H1 (cell line): ENCODE results near the gene PIAS1. TPM values are rescaled to one million over a fixed set of nuclear protein-coding genes. Genes with fewer than 3 reads are reported as not detected.

Experiments
- CTCF ChIA-PET: fragments of 300-600 bp; sonication (Branson Sonifier 250); formaldehyde crosslinking; loops from one replicate; lab custom pipeline; 2021; ENCODE audit not compliant: partially characterized antibody; lab: Charles Lee
- POLR2A ChIA-PET: fragments of 300-600 bp; sonication (Branson Sonifier 250); formaldehyde crosslinking; loops from one replicate; lab custom pipeline; 2021; ENCODE audit warnings: inconsistent platforms; ENCODE audit not compliant: partially characterized antibody; lab: Charles Lee
- DNase-seq, 2 experiments: peaks; one replicate each; pipeline versions ENCODE4 v3.0.0 to v3.0.0-alpha.2; 2010 to 2022; ENCODE audit warnings: low spot score in 2 of 2, low read depth in 1 of 2, mixed read lengths in 1 of 2
- FAIRE-seq: peaks from 2 replicates; lab custom pipeline; 2011; peaks lifted over from hg19 to GRCh38; lab: Jason Lieb, UNC
- H2AFZ ChIP-seq: 2 replicates; pipeline ENCODE4 v1.8.1; 2012; ENCODE audit warnings: low read length, inconsistent platforms
- H2AK5ac ChIP-seq: 2 replicates; pipeline ENCODE4 v1.6.1; 2013; ENCODE audit warnings: low read depth, low read length
- H2BK120ac ChIP-seq: replicated peaks from 2 replicates; pipeline ENCODE3; 2013; ENCODE audit warnings: low read depth, low read length, inconsistent platforms
- H2BK12ac ChIP-seq: 2 replicates; pipeline ENCODE4 v1.6.1; 2013; ENCODE audit warnings: low read depth, low read length
- H2BK15ac ChIP-seq: 2 replicates; pipeline ENCODE4 v1.6.1; 2013; ENCODE audit warnings: low read length
- H2BK20ac ChIP-seq: 2 replicates; pipeline ENCODE4 v1.6.1; 2013; ENCODE audit warnings: low read length
- H2BK5ac ChIP-seq: 2 replicates; pipeline ENCODE4 v1.6.1; 2013; ENCODE audit warnings: low read depth, low read length
- H3K14ac ChIP-seq: 2 replicates; pipeline ENCODE4 v1.6.1; 2013; ENCODE audit warnings: inconsistent platforms; ENCODE audit not compliant: insufficient read length
- H3K18ac ChIP-seq: 2 replicates; pipeline ENCODE4 v1.6.1; 2013; ENCODE audit warnings: low read length; ENCODE audit errors: extremely low read depth
- H3K23ac ChIP-seq: 2 replicates; pipeline ENCODE4 v1.6.1; 2013; ENCODE audit warnings: inconsistent platforms; ENCODE audit not compliant: insufficient read length
- H3K23me2 ChIP-seq: 2 replicates; pipeline ENCODE4 v1.6.1; 2013; ENCODE audit warnings: low read depth, low read length
- H3K27ac ChIP-seq: 2 replicates; pipeline ENCODE4 v1.6.1; 2011; ENCODE audit warnings: low read depth, low read length, inconsistent platforms
- H3K27me3 ChIP-seq, 4 experiments: replicated peaks in 1 of 4; 1 replicate in 1 of 4; 2 replicates in 3 of 4; pipeline versions ENCODE4 v1.6.1 to v1.8.1; 2011 to 2013; ENCODE audit warnings: low read length in 3 of 4, mild to moderate bottlenecking in 3 of 4, inconsistent platforms in 2 of 4, mixed read lengths in 2 of 4, moderate library complexity in 1 of 4; ENCODE audit not compliant: control insufficient read depth in 3 of 4, insufficient read depth in 3 of 4; ENCODE audit errors: extremely low read depth in 1 of 4
- H3K36me3 ChIP-seq, 4 experiments: 2 replicates each; pipeline versions ENCODE4 v1.6.1 to v1.8.1; 2011 to 2013; ENCODE audit warnings: mild to moderate bottlenecking in 4 of 4, low read length in 3 of 4, moderate library complexity in 2 of 4, control low read depth in 1 of 4, inconsistent platforms in 1 of 4; ENCODE audit not compliant: insufficient read depth in 4 of 4, control insufficient read depth in 2 of 4
- H3K4ac ChIP-seq: replicated peaks from 2 replicates; pipeline ENCODE3; 2013; ENCODE audit warnings: low read length, low read depth, mixed read lengths, inconsistent platforms; ENCODE audit not compliant: insufficient read length
- H3K4me1 ChIP-seq, 4 experiments: replicated peaks in 1 of 4; 1 replicate in 1 of 4; 2 replicates in 3 of 4; pipeline versions ENCODE4 v1.6.1 to v1.8.1; 2011 to 2013; ENCODE audit warnings: low read length in 3 of 4, inconsistent platforms in 2 of 4, mixed read lengths in 1 of 4; ENCODE audit not compliant: insufficient read depth in 4 of 4, control insufficient read depth in 3 of 4
- H3K4me2 ChIP-seq, 2 experiments: 2 replicates each; pipeline versions ENCODE4 v1.6.1 to v1.8.1; 2011 to 2013; ENCODE audit warnings: low read depth in 2 of 2, low read length in 2 of 2, control low read depth in 1 of 2, inconsistent platforms in 1 of 2, mild to moderate bottlenecking in 1 of 2; ENCODE audit not compliant: insufficient read depth in 1 of 2
- H3K4me3 ChIP-seq, 4 experiments: fragments of 200-600, 300-600 bp in 1 of 4; sonication (generic), shearing (Covaris generic), sonication (Bioruptor Twin) in 1 of 4; 2 replicates each; pipeline versions ENCODE4 v1.5.1 to v1.8.1; 2011 to 2016; ENCODE audit warnings: low read length in 4 of 4, low read depth in 3 of 4, control low read depth in 2 of 4, inconsistent platforms in 2 of 4, mild to moderate bottlenecking in 2 of 4, mixed read lengths in 1 of 4, moderate library complexity in 1 of 4; ENCODE audit not compliant: insufficient read depth in 2 of 4; ENCODE audit errors: extremely low read depth in 1 of 4
- H3K56ac ChIP-seq: replicated peaks from 2 replicates; pipeline ENCODE3; 2013; ENCODE audit warnings: low read depth, mild to moderate bottlenecking, mixed read lengths, low read length, inconsistent platforms; ENCODE audit not compliant: insufficient read length
- H3K79me1 ChIP-seq: 2 replicates; pipeline ENCODE4 v1.6.1; 2013; ENCODE audit warnings: low read depth, low read length, control low read depth
- H3K79me2 ChIP-seq, 2 experiments: 2 replicates each; pipeline versions ENCODE4 v1.6.1 to v1.8.1; 2012 to 2013; ENCODE audit warnings: low read length in 2 of 2, mild to moderate bottlenecking in 2 of 2, inconsistent platforms in 1 of 2; ENCODE audit not compliant: insufficient read depth in 2 of 2, control insufficient read depth in 1 of 2
- H3K9ac ChIP-seq, 4 experiments: replicated peaks in 1 of 4; 1 replicate in 1 of 4; 2 replicates in 3 of 4; pipeline versions ENCODE4 v1.6.1 to v1.8.1; 2011 to 2013; ENCODE audit warnings: low read depth in 3 of 4, low read length in 3 of 4, control low read depth in 2 of 4, mild to moderate bottlenecking in 2 of 4, moderate library complexity in 2 of 4, inconsistent platforms in 1 of 4; ENCODE audit errors: extremely low read depth in 1 of 4
- H3K9me3 ChIP-seq, 2 experiments: 2 replicates each; pipeline versions ENCODE4 v1.6.1 to v1.8.1; 2012 to 2013; ENCODE audit warnings: mild to moderate bottlenecking in 2 of 2, moderate library complexity in 2 of 2, control low read depth in 1 of 2, inconsistent platforms in 1 of 2, low read depth in 1 of 2, low read length in 1 of 2, mixed read lengths in 1 of 2; ENCODE audit not compliant: insufficient read depth in 2 of 2
- H4K20me1 ChIP-seq, 2 experiments: replicated peaks in 1 of 2; 2 replicates each; pipeline versions ENCODE3 to v1.8.1; 2011 to 2013; ENCODE audit warnings: inconsistent platforms in 2 of 2, low read length in 2 of 2, mild to moderate bottlenecking in 1 of 2; ENCODE audit not compliant: insufficient read depth in 2 of 2, control insufficient read depth in 1 of 2
- H4K5ac ChIP-seq: 2 replicates; pipeline ENCODE4 v1.6.1; 2013; ENCODE audit warnings: low read length, low read depth, mixed read lengths, inconsistent platforms; ENCODE audit not compliant: insufficient read length
- H4K8ac ChIP-seq: 2 replicates; pipeline ENCODE4 v1.8.0; 2013; ENCODE audit warnings: mild to moderate bottlenecking, moderate library complexity, low read length, inconsistent platforms; ENCODE audit not compliant: insufficient read depth; ENCODE audit errors: extremely low read depth
- H4K91ac ChIP-seq: replicated peaks from 2 replicates; pipeline ENCODE3; 2013; ENCODE audit warnings: low read length, mixed read lengths, inconsistent platforms; ENCODE audit not compliant: insufficient read length
- ASH2L ChIP-seq: fragments of 200-600, 300-600 bp; sonication (generic); IDR thresholded peaks from one replicate; pipeline ENCODE4 v1.7.1; 2017; ENCODE audit warnings: low read length
- CBX5 ChIP-seq: fragments of 300-800, 300-1000 bp; sonication (generic); IDR thresholded peaks from 2 replicates; pipeline ENCODE4 v1.7.1; 2016; ENCODE audit warnings: antibody characterized with exemption, low read length, low read depth
- CREB1 ChIP-seq: IDR thresholded peaks from 2 replicates; pipeline ENCODE4 v1.6.1; 2012; ENCODE audit warnings: inconsistent platforms
- CTBP2 ChIP-seq: IDR thresholded peaks from 2 replicates; pipeline ENCODE4 v1.7.0; 2011; ENCODE audit warnings: borderline replicate concordance, mild to moderate bottlenecking, moderate library complexity, mixed read lengths, low read length; ENCODE audit not compliant: insufficient read depth, insufficient read length
- EZH2 ChIP-seq: fragments of 200-600 bp; sonication (generic); IDR thresholded peaks from 2 replicates; pipeline ENCODE4 v1.7.1; 2012; ENCODE audit warnings: low read depth, mild to moderate bottlenecking, moderate library complexity, low read length, inconsistent platforms; ENCODE audit not compliant: severe bottlenecking
- HDAC2 ChIP-seq, 2 experiments: fragments of 300-600 bp in 1 of 2; sonication (generic) in 1 of 2; IDR thresholded peaks; 2 replicates each; pipeline ENCODE4 v1.6.1; 2011 to 2012; ENCODE audit warnings: low read depth in 2 of 2, low read length in 2 of 2, mild to moderate bottlenecking in 2 of 2, moderate library complexity in 2 of 2, borderline replicate concordance in 1 of 2, inconsistent platforms in 1 of 2
- KDM4A ChIP-seq: IDR thresholded peaks from one replicate; pipeline ENCODE4 v1.7.1; 2012; ENCODE audit warnings: low read depth, mild to moderate bottlenecking, moderate library complexity, low read length, inconsistent platforms; ENCODE audit not compliant: severe bottlenecking
- MAX ChIP-seq: IDR thresholded peaks from 2 replicates; pipeline ENCODE4 v1.6.1; 2012; ENCODE audit warnings: inconsistent platforms
- RAD21 ChIP-seq, 2 experiments: IDR thresholded peaks in 1 of 2; conservative IDR thresholded peaks in 1 of 2; 2 replicates each; pipeline ENCODE4 v1.6.1; 2011; ENCODE audit warnings: low read depth in 2 of 2, low read length in 2 of 2, improper control_type of control experiment in 1 of 2, inconsistent platforms in 1 of 2, mild to moderate bottlenecking in 1 of 2, moderate library complexity in 1 of 2
- SP2 ChIP-seq: IDR thresholded peaks from 2 replicates; pipeline ENCODE4 v1.6.1; 2012; ENCODE audit warnings: mild to moderate bottlenecking, low read length, inconsistent platforms
- TCF12 ChIP-seq: IDR thresholded peaks from 2 replicates; pipeline ENCODE4 v1.6.1; 2011; ENCODE audit warnings: low read depth, mild to moderate bottlenecking, low read length
- WGBS, 2 experiments: shearing (Covaris generic) in 1 of 2; methylation state at CpG; one replicate each; pipeline versions ENCODE4 v1.1.6 to v1.1.7; 2013 to 2015; ENCODE audit warnings: low lambda C conversion rate in 2 of 2, mixed read lengths in 2 of 2, inconsistent platforms in 1 of 2, low coverage in 1 of 2, missing lambda C conversion rate in 1 of 2; ENCODE audit not compliant: insufficient replicate concordance in 2 of 2, insufficient coverage in 1 of 2, insufficient read length in 1 of 2; ENCODE audit errors: extremely low coverage in 1 of 2, missing lambda C conversion rate in 1 of 2; 5-methylcytosine and 5-hydroxymethylcytosine counted together
- polyA plus RNA-seq, 7 experiments: library from polyadenylated mRNA; depleted of rRNA in 3 of 7; stranded (reverse) in 5 of 7; unstranded in 2 of 7; fragments of >200 nt in 5 of 7; fragments of 200-250 nt in 2 of 7; gene quantifications; 1 replicate in 5 of 7; 2 replicates in 1 of 7; 4 replicates in 1 of 7; pipeline versions ENCODE4 v1.2.1 to v1.2.3, GENCODE V29; 2011 to 2013; ENCODE audit warnings: missing spikeins in 2 of 7, mixed read lengths in 2 of 7
- total RNA-seq: library from RNA; stranded (reverse); fragmentation: NEBNext Ultra II Directional; extraction: Animal tissue kit (Norgen Biotek cat#: 25700); gene quantifications from 2 replicates; pipeline ENCODE4 v1.2.1, GENCODE V29; 2021

The PIAS1 gene
- total and polyA plus RNA-seq, 2 of the 8 experiments (the other 6 are each of a cell fraction or from before 2014, with no cell fraction given) = 30.8 to 34.5 TPM

GRCh38 chr15:68056097-68056865 is 2.2 kb downstream of the PIAS1 start:
- H2AFZ ChIP-seq = no peak overlapping the region
- H2BK12ac ChIP-seq = no peak overlapping the region
- DNase-seq (no peak), FAIRE-seq (no peak)
- no peak overlapping the region for H3K4ac ChIP-seq
- no peak overlapping the region for H3K9ac ChIP-seq
- H2BK20ac ChIP-seq = no peak overlapping the region
- H3K23ac ChIP-seq = no peak overlapping the region
- H3K4me2 ChIP-seq = peak overlapping the region; percentile 75 to 92; a peak in 2 of 4 replicates
- H2BK5ac ChIP-seq = no peak overlapping the region
- no peaks in the 10 kb centered on the region; the same call in 1 of the 2 replicates for H3K79me1 ChIP-seq
- ChIA-PET POLR2A (interaction anchor here (0.6 to 3.2 kb wide), 2 partner anchors 8 to 62 kb away, joined by 3 to 15 read pairs; no protein-coding TSS in a partner anchor), CTCF (interaction anchor here (1.3 to 2.2 kb wide), 2 partner anchors 9 to 98 kb away, joined by 4 to 8 read pairs; no protein-coding TSS in a partner anchor)
- no peak overlapping the region for H3K27ac ChIP-seq
- H4K20me1 ChIP-seq = peaks cover 5 to 12% of the 10 kb centered on the region in 2 experiments
- no peaks in the 10 kb centered on the region; a peak in 1 of 7 replicates for H3K27me3 ChIP-seq
- peaks cover 9 to 65% of the 10 kb centered on the region in 2 experiments; a peak in 3 of 4 replicates for H3K79me2 ChIP-seq
- 68% methylated on average over 5 of the region's 5 CpGs; no CpG with 5 or more reads in 1 of the 2 experiments for whole genome bisulfite sequencing, 2 experiments
- peaks cover 8% of the 10 kb centered on the region; the same call in 1 of the 2 replicates for H3K23me2 ChIP-seq
- H3K9me3 ChIP-seq = no peaks in the 10 kb centered on the region
- no peak overlapping the region for H3K56ac ChIP-seq
- H3K4me3 ChIP-seq = peak overlapping the region in 2 of 4 experiments; percentile 85 to 94; a peak in 3 of 8 replicates
- no peak overlapping the region for H2AK5ac ChIP-seq
- peaks cover 0 to 3% (median 0%) of the 10 kb centered on the region in 4 experiments; a peak in 3 of 8 replicates for H3K36me3 ChIP-seq
- no peak overlapping the region for H2BK120ac ChIP-seq
- no peak overlapping the region for H3K18ac ChIP-seq
- no peak overlapping the region for H4K8ac ChIP-seq
- no peak overlapping the region for H3K14ac ChIP-seq
- no peak overlapping the region for H4K91ac ChIP-seq
- no peak overlapping the region for H4K5ac ChIP-seq
- no peak overlapping the region for H2BK15ac ChIP-seq
- peaks cover 0 to 5% (median 3%) of the 10 kb centered on the region in 4 experiments; a peak in 3 of 7 replicates for H3K4me1 ChIP-seq
- TF ChIP-seq MAX = no peak
- TF ChIP-seq EZH2 = no peak
- no peak for TF ChIP-seq TCF12
- TF ChIP-seq CREB1 = no peak
- no peak for TF ChIP-seq KDM4A
- no peak for TF ChIP-seq CTBP2
- no peak for TF ChIP-seq CBX5
- no peak for TF ChIP-seq SP2
- TF ChIP-seq HDAC2 (IDR thresholded peaks at IDR 0.05; ENCODE audit: borderline replicate concordance in 1 of 2, low read depth in 2 of 2, low read length in 2 of 2) = no peak
- no peak for TF ChIP-seq RAD21 (IDR thresholded peaks at IDR 0.05 in 1 of 2, conservative IDR thresholded peaks at IDR 0.05 in 1 of 2; ENCODE audit: low read depth in 2 of 2, low read length in 2 of 2)
- TF ChIP-seq ASH2L = no peak
